GM08714 (cell line): ENCODE data around the gene MRI1.

Experiments used
- H3K4me3 ChIP-seq: fragments of 200-500 bp; sonication (Bioruptor generic); 2 replicates; pipeline ENCODE4 v1.5.1; 2014; ENCODE audit warnings: mild to moderate bottlenecking, low read length, inconsistent platforms
- ZNF274 ChIP-seq: IDR thresholded peaks from 2 replicates; pipeline ENCODE4 v1.6.1; 2012; ENCODE audit warnings: mild to moderate bottlenecking, low read depth, low read length

MRI1 gene

DNA sequence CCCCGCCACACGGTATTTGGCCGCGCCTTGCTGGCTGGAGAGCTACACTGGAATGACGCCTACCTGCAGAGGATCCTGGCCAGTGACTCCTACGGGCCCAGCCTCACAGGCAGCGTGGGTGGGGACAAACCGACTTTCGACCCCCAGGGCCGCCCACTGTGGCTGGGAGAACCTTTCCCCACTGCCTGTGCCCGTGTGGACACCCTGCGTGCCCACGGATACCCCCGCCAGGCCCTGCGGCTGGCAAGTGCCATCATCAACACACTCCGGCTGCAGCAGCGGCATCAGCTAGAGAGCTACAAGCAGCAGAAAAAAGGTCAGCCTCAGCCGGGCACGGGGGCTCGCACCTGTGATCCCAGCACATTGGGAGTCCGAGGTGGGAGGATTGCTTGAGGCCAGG, 50.2 kb downstream of the MRI1 start:
- TF ChIP-seq ZNF274: no peak
- H3K4me3 ChIP-seq: no peak overlapping the region

DNA sequence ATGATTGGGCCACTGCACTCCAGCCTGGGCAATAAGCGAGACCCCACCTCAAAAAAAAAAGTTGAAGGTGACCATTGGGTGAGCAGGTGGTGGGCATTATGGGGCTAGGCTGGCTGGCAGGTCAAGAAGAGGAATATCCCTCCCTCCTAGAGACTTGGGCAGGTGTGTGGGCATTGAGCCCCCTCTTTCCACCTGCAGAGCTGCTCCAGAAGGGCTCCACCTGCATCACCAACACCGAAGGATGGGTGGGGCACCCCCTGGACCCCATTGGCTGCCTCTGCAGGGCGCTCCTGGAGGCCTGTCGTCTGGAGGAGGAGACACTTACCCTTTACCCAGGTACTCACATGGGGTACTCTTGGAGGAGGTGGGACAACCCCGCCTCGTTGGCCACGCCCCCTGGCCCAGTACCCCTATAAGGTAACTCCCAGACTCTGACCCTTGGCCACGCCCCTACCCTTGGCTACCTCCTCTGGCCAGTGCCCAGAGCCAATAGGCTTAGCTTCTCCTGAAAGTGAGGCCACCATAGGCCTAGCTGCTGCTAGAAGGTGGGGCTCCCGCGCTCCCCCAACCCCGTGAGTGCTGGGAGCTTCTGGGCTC, 52.8 kb downstream of the MRI1 start:
- no peak overlapping the region; the same call in 1 of the 2 replicates for H3K4me3 ChIP-seq
- TF ChIP-seq ZNF274: no peak

DNA sequence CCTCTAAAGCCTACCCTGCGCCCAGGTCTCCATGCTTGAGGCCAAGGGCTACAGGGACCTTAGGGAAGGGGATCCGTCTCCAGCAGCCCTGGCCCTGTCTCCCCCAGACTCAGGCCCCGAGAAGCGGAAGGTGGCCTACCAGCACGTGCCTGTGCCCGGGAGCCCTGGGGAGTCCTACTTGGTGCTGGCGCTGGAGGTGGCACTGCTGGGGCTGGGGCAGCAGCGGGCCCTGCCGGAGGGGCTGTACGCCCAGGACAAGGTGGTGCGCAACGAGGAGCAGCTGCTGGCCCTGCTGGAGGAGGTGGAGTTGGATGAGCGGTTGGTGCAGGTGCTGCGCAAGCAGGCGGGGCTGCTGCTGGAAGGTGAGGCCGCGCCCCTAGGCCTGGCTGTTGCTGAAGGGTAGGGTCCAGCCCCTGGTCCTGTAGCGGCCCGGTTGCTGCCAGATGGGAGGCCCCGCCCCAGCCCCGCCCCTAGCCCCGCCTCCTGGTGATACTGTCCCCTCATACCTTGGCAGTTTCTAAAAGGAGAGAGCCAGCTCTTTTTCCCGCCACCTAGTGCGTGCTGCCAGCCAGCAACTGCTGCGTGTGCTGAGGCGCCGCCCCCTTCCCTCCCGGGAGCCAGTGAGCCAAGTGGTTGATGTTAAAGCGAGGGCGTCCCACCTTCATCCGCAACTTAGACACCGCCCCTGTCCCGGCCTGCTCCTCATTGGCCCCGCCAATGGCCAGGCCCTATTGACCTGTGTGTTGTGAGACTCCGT, 53.5 kb downstream of the MRI1 start:
- TF ChIP-seq ZNF274: no peak
- peak overlapping the region; percentile 7; the same call in 1 of the 2 replicates for H3K4me3 ChIP-seq

- no peak for TF ChIP-seq ZNF274
- H3K4me3 ChIP-seq: no peak overlapping the region
Observed at GRCh38 chr19:13819238-13819637, 54.9 kb downstream of the MRI1 start.

- H3K4me3 ChIP-seq: no peak overlapping the region
- TF ChIP-seq ZNF274: no peak
Observed at GRCh38 chr19:13821292-13821691, 57.0 kb downstream of the MRI1 start.

GRCh38 chr19:13823256-13823655, 58.9 kb downstream of the MRI1 start:
- H3K4me3 ChIP-seq: no peak overlapping the region
- no peak for TF ChIP-seq ZNF274
